NCI-H524 treated with DMSO at 0.1 percent for 48 hours (cell line): ENCODE measurements around the gene RHOH.
"Not testable (repeated sequence)": the region's sequence is repeated elsewhere in the genome, so short reads cannot be mapped to it uniquely, and the experiment has no call there.

Experiments
- DNase-seq: peaks from one replicate; lab custom pipeline; 2025; lab: John Stamatoyannopoulos, UW

Gene RHOH

GRCh38 chr4:40196724-40197281 is at the start of gene RHOH:
Gene RHOH (plus strand): TSS chr4:40197031. CDS start chr4:40243387, 46,356 bp downstream.
- no peak for DNase-seq

DNA sequence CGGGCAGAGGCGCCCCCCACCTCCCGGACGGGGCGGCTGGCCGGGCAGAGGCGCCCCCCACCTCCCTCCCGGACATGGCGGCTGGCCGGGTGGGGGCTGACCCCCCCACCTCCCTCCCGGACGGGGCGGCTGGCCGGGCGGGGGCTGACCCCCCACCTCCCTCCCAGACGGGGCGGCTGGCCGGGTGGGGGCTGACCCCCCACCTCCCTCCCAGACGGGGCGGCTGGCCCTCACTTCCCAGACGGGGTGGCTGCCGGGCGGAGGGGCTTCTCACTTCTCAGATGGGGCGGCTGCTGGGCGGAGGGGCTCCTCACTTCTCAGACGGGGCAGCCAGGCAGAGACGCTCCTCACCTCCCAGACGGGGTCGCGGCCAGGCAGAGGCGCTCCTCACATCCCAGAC is 49.3 kb upstream of the RHOH start:
- not testable (repeated sequence) for DNase-seq

DNA sequence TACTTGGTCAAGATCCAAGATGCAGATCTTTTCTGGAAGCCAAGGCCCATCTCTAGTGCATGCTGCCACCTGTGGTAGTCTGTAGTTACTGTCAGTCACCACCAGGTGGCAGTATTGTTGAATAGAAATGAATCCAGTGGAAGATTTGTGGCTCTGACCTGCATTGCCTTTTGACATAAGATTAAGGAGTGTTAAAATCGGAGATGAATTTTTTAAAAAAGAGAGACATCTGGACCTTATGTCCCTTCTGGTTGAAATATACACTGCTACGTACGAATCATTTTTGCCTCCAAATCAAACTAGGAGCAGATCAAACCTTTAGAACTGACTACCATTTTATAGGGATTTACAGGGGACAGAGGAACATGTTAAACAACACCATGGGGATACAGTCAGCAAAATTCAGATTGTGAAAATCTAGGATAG is 46.9 kb upstream of the RHOH start:
- peak; percentile 34 for DNase-seq

DNA sequence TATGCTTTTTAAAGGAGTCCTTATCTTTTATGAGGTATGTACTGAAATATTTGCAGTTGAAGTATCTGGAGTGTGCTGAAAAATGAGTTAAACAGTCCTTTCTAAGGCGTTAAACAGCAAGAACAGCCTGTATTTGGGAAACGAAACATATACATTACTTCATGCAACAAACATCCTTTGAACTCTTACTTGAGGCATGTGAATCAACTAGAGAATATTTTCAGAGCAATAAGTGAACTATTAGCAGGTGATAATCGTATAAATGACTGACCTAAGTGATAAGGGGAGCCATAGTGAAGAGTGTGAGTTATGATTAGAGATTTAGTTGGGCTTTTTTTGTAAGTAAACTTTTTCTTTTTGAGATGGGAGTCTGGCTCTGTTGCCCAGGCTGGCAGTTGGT is 45.9 kb upstream of the RHOH start:
- no peak for DNase-seq

DNA sequence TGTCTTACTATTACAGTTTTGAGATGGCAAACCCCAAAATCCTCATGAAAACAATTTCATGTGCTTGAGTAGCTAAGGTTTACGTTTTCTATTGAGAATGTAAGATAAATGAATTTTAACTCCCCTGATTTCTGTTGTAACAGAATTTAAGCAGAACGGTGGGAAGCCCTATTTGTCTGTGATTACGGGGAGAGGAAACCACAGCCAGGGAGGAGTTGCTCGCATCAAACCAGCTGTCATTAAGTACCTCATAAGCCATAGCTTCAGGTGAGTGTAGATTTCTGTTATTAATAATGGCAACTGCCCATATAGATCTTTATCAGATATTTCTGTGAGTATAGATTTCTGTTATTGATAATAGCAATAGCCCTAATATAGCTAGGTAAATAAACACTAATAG is 44.2 kb upstream of the RHOH start:
- DNase-seq: no peak

GRCh38 chr4:40157436-40157835 is 39.4 kb upstream of the RHOH start:
- no peak for DNase-seq

DNA sequence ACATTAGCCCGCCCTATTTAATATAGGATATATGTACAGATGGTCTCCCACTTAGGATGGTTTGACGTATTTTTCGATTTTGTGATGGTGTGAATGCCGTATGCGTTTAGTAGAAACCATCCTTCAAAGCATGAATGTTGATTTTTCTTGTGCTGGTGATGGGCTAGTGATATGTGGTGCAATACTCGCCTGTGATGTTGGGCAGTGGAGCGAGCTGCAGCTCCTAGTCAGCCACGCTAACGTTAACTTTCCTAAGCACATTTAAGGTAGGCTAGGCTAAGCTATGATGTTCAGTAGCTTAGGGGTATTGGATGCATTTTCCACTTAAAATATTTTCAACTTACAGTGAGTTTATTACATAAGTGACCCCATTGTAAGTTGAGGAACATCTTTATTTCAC is 36.6 kb upstream of the RHOH start:
- DNase-seq: no peak

DNA sequence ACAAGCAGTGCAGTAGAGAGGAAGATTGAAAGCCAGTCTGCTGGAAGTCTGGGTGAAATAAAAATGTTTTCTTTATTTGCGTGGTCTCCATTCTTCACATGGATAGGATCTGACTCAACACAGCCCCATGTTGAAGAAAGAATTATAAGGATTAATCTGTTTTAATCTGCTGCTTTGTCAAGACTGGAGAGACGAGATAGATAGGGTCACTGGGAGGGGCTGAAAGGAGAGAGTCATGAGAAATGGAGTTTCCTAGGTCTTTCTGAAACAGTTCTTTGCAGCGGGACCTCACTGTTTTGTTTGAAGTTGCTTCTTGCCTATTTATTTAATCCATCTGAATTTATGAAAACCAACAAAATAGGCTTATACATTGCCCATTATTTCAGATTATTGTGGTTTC is 32.4 kb upstream of the RHOH start:
- DNase-seq: no peak

DNA sequence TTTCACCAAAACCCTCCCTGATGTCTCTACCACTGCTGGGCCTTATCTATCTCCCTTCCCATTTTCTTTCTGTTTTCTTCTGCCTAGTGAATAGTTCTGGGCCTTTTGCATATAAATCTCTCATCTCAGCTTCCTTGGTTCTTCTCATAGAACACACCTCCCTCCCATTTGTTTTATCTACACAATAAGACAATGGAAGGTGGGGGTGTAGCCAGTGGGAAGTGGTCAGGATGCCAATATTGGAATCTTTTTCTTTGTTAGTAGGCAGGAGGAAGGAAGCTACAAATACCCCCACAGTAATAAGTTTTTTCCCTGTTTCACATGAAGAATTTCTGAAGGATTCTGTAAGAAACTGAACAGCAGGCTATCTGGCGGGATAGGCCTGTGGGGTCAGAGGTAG is 30.9 kb upstream of the RHOH start:
- no peak for DNase-seq

DNA sequence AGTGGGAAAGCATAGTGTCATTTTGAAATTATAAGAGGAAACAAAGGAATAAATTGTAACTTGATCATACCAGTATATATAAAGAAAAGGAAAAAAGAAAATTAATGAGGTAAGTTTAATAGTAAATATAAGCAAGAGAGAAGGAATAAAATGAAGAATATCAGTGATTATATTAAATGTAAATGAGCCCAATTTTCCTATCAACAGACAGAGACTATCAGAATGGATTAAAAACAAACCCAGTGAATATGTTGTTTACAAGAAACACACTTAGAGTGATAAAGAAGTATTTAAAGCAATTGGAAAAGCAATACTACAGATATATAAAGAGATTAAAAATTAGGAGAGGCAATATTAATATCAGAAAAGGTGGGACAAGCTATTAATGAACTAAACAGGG is 28.8 kb upstream of the RHOH start:
- no peak for DNase-seq

DNA sequence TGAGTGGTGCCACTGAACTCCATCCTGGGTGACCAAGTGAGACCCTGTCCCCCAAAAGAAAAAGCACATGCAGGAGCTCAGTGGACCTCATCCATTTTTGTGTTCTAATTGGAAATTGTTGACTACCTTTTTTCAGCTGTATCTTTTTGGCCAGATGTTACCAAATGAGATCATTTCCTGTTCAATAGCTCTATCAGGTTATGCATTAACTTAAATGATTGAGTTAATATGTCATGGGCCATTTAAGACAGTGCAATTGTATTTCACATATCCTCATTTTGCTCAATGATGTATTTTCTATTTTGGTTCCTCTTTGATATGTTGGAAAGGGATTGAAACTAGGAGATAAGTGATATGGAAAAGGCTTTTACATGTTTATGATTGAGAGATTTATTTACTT is 26.2 kb upstream of the RHOH start:
- DNase-seq: no peak

DNA sequence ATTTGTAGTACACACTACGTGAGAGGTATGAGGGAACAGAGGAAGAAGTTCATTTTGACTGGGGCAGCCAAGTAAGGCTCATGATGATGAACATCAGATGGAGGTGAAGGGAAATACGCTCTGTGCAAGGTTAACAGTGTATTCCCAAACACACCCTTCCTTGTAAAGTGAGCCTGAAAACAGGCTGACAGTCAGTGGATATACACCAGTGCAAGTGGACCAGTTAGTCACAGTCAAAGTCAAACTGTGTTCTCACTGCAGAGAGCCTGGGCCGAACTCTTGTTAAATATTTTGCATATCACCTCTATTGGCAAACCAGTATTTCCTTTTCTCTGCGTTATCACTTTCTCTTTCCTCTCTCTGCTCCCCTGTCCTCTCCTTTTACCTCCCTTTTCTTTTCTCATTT is 23.4 kb upstream of the RHOH start:
- no peak for DNase-seq

DNA sequence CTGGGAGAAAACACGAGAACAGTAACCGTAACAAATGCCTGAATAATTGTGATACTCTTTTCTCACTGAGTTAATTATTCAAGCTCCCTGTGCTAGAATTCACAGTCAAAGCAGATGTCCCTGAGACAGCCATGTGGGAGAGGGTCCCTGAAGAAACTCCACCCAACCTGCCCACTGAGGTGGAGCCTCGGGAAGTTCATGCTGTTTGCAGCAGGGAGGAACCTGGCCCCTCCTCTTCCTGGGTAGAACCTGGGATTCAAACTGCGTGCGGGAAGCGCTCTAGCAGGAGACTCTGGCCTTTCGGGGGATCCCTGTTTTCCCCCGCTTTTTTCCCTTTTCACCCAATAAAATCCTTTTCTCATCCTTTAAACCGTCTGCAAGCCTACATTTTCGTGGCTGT is 20.2 kb upstream of the RHOH start:
- DNase-seq: no peak

- DNase-seq: no peak
Measured at GRCh38 chr4:40177591-40177990, 19.2 kb upstream of the RHOH start.

DNA sequence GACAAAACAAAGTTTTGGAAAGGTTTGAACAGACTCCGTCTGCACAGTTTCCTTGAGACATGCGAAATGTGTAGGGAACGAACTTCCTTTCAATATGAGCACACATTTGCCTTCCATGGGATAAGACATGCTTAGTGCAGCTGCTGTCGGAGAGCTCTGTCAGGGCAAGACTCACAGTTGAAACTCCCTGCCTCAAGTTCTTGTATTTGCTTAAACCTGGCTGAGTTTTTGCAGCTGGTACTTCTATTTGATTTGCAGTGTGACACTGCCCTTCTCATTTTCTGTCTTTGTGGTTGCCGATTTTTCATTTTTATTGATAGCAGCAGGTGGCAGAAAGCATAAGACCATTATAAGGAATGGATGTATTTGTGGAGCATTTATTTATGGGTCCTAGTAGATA is 18.2 kb upstream of the RHOH start:
- no peak for DNase-seq

GRCh38 chr4:40179360-40179759 is 17.5 kb upstream of the RHOH start:
- DNase-seq: no peak

GRCh38 chr4:40180356-40180755 is 16.5 kb upstream of the RHOH start:
- no peak for DNase-seq

GRCh38 chr4:40182001-40182400 is 14.8 kb upstream of the RHOH start:
- DNase-seq: no peak

- no peak for DNase-seq
Measured at GRCh38 chr4:40182954-40183353, 13.9 kb upstream of the RHOH start.

DNA sequence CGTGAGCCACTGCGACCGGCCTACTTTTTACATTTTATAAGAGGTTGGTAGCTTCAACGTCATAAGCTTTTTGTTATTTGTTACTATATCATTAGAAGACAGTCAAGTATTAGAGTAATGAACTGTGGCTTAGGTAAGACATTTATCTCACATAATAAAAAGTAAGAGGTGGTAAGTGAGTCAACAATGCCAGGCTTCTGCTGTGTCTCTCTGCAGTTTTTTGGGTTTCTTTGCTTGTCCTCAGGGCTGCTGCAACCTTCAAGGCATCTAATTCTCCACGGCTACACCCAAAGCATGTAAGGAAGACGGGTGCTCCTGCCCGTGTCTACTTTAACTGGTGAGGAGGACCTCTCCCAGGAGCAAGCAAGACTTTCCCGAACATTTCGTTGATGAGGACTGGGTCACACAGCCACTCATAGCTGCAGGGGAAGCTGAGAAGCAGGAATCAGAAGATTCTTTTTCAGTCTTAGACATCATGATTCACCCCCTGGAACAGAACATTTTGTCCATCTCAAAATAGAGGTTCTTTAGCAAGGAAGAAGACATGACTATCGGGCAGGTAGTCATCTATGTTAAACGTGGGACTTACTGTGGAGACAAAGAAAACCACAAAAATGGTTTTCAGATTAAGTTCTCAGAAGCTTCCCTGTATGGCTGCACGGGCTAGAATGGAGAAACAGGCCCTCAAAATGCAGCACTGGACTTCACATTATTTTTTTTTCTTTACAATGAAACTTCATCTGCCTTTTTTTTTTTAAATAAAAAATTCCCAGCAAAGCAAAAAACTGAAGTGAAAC is 13.0 kb upstream of the RHOH start:
- no peak for DNase-seq

DNA sequence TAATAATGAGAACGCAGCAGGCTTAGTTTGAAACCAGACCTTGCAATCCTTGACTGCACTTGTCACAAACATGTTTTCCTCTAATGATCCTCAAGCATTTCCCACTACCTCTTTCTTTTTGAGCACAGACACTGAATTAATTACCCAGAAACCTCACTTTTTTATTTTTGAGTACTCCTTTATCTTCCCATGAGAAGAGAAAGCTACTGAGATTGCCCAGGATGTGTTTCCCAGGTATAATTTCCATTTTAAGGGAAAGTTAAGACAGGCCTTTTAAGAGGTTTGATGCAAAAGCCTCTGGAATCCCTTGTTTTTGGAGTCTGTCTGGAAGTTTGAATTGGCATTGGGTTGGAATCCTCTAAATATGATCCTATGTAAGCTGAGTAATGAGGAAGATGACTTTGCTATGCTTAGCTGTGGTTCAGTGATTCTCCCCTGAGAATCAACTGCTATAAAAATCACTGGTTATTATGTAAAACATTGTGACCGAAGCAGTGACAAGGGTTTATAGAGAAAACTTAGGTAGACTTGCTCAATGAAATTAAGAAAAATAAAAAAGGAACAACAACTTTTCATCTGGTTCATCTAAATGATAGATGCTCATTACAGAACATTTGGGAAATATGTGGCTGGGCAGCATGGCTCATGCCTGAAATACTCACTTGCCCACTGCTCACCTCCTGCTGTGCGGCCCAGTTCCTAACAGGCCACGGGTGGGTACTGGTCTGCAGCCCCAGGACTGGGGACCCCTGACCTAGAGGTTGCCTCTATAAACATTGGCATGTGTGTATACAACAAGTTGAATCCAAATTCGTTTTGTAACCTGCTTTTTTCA is 10.8 kb upstream of the RHOH start:
- DNase-seq: no peak

DNA sequence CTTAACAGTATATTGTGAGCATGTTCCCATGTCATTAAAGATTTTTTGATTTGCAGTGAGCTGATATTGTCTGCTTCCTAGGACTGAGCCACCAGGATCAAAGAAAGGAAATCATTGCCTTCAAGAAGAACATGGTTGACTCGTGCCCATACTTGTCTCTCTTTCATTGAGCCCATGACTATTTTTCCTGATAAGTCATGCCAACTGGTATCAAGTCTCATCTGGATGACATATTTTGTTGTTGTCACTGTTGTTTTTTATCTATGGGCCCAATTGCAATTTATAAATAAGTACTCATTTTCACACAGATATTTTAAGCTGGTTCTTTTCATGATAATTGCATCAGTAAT is 10.2 kb upstream of the RHOH start:
- DNase-seq: no peak

- DNase-seq: no peak
Measured at GRCh38 chr4:40187386-40187906, 9.4 kb upstream of the RHOH start.
